ENCODE measurements around the gene BHLHE23. TPM values are rescaled to one million over a fixed set of nuclear protein-coding genes. Genes with fewer than 3 reads are reported as not detected.
A peak's percentile ranks its signal among the peaks of the same experiment; 100 is the strongest.

Gene BHLHE23
- total RNA-seq, 1 experiment from 2014 or later, result not detected

- peak; percentile 53 for DNase-seq (ENCODE audit: low read depth)
These were observed 3.4 kb upstream of the BHLHE23 start for GRCh38 chr20:63009988-63010769.

- peak; percentile 78 for DNase-seq (ENCODE audit: low read depth)
These were observed 2.5 kb upstream of the BHLHE23 start for GRCh38 chr20:63009045-63009961.

GRCh38 chr20:63008541-63009044, 1.8 kb upstream of the BHLHE23 start:
- no peak for DNase-seq (ENCODE audit: low read depth)

- DNase-seq (ENCODE audit: low read depth), result no peak
These were observed 1.1 kb upstream of the BHLHE23 start for GRCh38 chr20:63007646-63008488.

GRCh38 chr20:63007360-63007645, 539 bp upstream of the BHLHE23 start:
- no peak for DNase-seq (ENCODE audit: low read depth)

- peak; percentile 34 for DNase-seq (ENCODE audit: low read depth)
These were observed 763 bp downstream of the BHLHE23 start for GRCh38 chr20:63005862-63006539.

GRCh38 chr20:63005365-63005861, 1.4 kb downstream of the BHLHE23 start:
- no peak for DNase-seq (ENCODE audit: low read depth)

GRCh38 chr20:63004607-63005364, 2.0 kb downstream of the BHLHE23 start:
- DNase-seq (ENCODE audit: low read depth), result no peak

GRCh38 chr20:63003546-63003945, 3.2 kb downstream of the BHLHE23 start:
- no peak for DNase-seq (ENCODE audit: low read depth)

GRCh38 chr20:63002511-63002910, 4.3 kb downstream of the BHLHE23 start:
- peak; percentile 50 for DNase-seq (ENCODE audit: low read depth)

- DNase-seq (ENCODE audit: low read depth), result no peak
These were observed 5.8 kb downstream of the BHLHE23 start for GRCh38 chr20:63000958-63001357.

GRCh38 chr20:63000036-63000435, 6.7 kb downstream of the BHLHE23 start:
- no peak for DNase-seq (ENCODE audit: low read depth)

GRCh38 chr20:62999580-62999979, 7.2 kb downstream of the BHLHE23 start:
- no peak for DNase-seq (ENCODE audit: low read depth)

GRCh38 chr20:62998449-62998848, 8.3 kb downstream of the BHLHE23 start:
- DNase-seq (ENCODE audit: low read depth), result no peak

GRCh38 chr20:62997417-62998035, 9.2 kb downstream of the BHLHE23 start:
- peak; percentile 30 for DNase-seq (ENCODE audit: low read depth)

GRCh38 chr20:62996596-62996982, 10.2 kb downstream of the BHLHE23 start:
- no peak for DNase-seq (ENCODE audit: low read depth)

GRCh38 chr20:62995898-62996595, 10.7 kb downstream of the BHLHE23 start:
- DNase-seq (ENCODE audit: low read depth), result no peak

- no peak for DNase-seq (ENCODE audit: low read depth)
These were observed 11.3 kb downstream of the BHLHE23 start for GRCh38 chr20:62995481-62995880.

GRCh38 chr20:62994869-62995281, 11.9 kb downstream of the BHLHE23 start:
- no peak for DNase-seq (ENCODE audit: low read depth)
